Kidney (tissue), 14 donors: ENCODE measurements around the gene LCK. TPM values are rescaled to one million over a fixed set of nuclear protein-coding genes. Genes with fewer than 3 reads are reported as not detected.
A peak's percentile ranks its signal among the peaks of the same experiment; 100 is the strongest.
"Not testable (repeated sequence)": the region's sequence is repeated elsewhere in the genome, so short reads cannot be mapped to it uniquely, and the experiment has no call there.

Experiments
- DNase-seq, 5 donors: peaks; one replicate each; pipeline ENCODE4 v3.0.0-alpha.2; 2013 to 2020
- FAIRE-seq: peaks from 2 replicates; lab custom pipeline; 2012; peaks lifted over from hg19 to GRCh38; lab: Jason Lieb, UNC
- H3K27ac ChIP-seq, 2 donors: one replicate each; pipeline ENCODE4 v1.7.0; 2013; ENCODE audit warnings: low read depth in 2 of 2, low read length in 2 of 2, inconsistent platforms in 1 of 2
- H3K27me3 ChIP-seq: one replicate; pipeline ENCODE4 v1.7.1; 2013; ENCODE audit warnings: low read length, inconsistent platforms; ENCODE audit not compliant: control insufficient read depth, insufficient read depth
- H3K36me3 ChIP-seq, 3 donors: one replicate each; pipeline versions ENCODE4 v1.7.0 to v1.7.1; 2013; ENCODE audit warnings: low read length in 3 of 3, control low read depth in 1 of 3, inconsistent platforms in 1 of 3; ENCODE audit not compliant: insufficient read depth in 3 of 3, control insufficient read depth in 2 of 3
- H3K4me1 ChIP-seq, 3 donors: one replicate each; pipeline versions ENCODE4 v1.7.0 to v1.7.1; 2013; ENCODE audit warnings: low read length in 3 of 3, inconsistent platforms in 1 of 3, low read depth in 1 of 3; ENCODE audit not compliant: control insufficient read depth in 2 of 3, insufficient read depth in 2 of 3
- H3K4me3 ChIP-seq, 3 donors: one replicate each; pipeline versions ENCODE4 v1.7.0 to v1.8.1; 2013; ENCODE audit warnings: low read length in 3 of 3, control low read depth in 1 of 3, inconsistent platforms in 1 of 3
- H3K9ac ChIP-seq, 3 donors: one replicate each; pipeline versions ENCODE4 v1.7.0 to v1.7.1; 2013; ENCODE audit warnings: low read length in 3 of 3, control low read depth in 1 of 3, inconsistent platforms in 1 of 3
- H3K9me3 ChIP-seq, 3 donors: one replicate each; pipeline versions ENCODE4 v1.7.0 to v1.7.1; 2013; ENCODE audit warnings: low read length in 3 of 3, control low read depth in 1 of 3, inconsistent platforms in 1 of 3; ENCODE audit not compliant: control insufficient read depth in 2 of 3, insufficient read depth in 1 of 3
- intact Hi-C: fragments of 100-400 bp; cut with DNase I; formaldehyde crosslinking; loops from one replicate; pipeline ENCODE4 v1.11.1; 2022
- polyA plus RNA-seq: library from polyadenylated mRNA; stranded (reverse); fragments of 350-450 nt; fragmentation: Illumina TruSeq; extraction: RNeasy Lipid Tissue Mini Kit (QIAGEN cat#74804); gene quantifications from one replicate; pipeline ENCODE4 v1.2.3, GENCODE V29; 2014; ENCODE audit warnings: low read depth, low replicate concordance; ENCODE audit not compliant: insufficient read depth
- total RNA-seq: library from RNA; stranded (reverse); fragmentation: NEBNext Ultra II Directional; extraction: Animal tissue kit (Norgen Biotek cat#: 25700); gene quantifications from one replicate; pipeline ENCODE4 v1.2.1, GENCODE V29; 2021
- TF ChIP-seq, protein P1 (sequence below): IDR thresholded peaks from 3 replicates; pipeline ENCODE4 v1.5.1; 2012; ENCODE audit warnings: mild to moderate bottlenecking, moderate library complexity, borderline replicate concordance; ENCODE audit not compliant: insufficient read depth; ENCODE audit errors: extremely low read depth
- donor health status: control.
- donor health status: control.
- donor health status: control.
- donor health status: control.
- donor health status: control.
- donor health status: DM: yes; HTN: yes; CAD: no.
- donor health status: Normal renal cell carcinoma (clear cell type).

The LCK gene
- total and polyA plus RNA-seq, 2 donors from 2014 or later: 0.99 to 10.3 TPM

GRCh38 chr1:32291708-32292538 lies 40.9 kb downstream of the LCK start, which contains the start of gene HDAC1:
Gene HDAC1, plus strand, starts transcription at chr1:32292083. Its CDS starts 87 bp downstream, at chr1:32292170.
- FAIRE-seq (no peak), DNase-seq (peak; percentile 97 to 99 (median 98))
- intact Hi-C loops: no loop called here
- H3K36me3 ChIP-seq: no peaks in the 10 kb centered on the region
- H3K4me1 ChIP-seq: peaks cover 0 to 2% (median 0%) of the 10 kb centered on the region in 3 donors
- no peaks in the 10 kb centered on the region for H3K27me3 ChIP-seq
- TF ChIP-seq, protein P1, sequence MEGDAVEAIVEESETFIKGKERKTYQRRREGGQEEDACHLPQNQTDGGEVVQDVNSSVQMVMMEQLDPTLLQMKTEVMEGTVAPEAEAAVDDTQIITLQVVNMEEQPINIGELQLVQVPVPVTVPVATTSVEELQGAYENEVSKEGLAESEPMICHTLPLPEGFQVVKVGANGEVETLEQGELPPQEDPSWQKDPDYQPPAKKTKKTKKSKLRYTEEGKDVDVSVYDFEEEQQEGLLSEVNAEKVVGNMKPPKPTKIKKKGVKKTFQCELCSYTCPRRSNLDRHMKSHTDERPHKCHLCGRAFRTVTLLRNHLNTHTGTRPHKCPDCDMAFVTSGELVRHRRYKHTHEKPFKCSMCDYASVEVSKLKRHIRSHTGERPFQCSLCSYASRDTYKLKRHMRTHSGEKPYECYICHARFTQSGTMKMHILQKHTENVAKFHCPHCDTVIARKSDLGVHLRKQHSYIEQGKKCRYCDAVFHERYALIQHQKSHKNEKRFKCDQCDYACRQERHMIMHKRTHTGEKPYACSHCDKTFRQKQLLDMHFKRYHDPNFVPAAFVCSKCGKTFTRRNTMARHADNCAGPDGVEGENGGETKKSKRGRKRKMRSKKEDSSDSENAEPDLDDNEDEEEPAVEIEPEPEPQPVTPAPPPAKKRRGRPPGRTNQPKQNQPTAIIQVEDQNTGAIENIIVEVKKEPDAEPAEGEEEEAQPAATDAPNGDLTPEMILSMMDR: no peak
- no peaks in the 10 kb centered on the region for H3K9me3 ChIP-seq
- H3K4me3 ChIP-seq: peak within 1 kb of the TSS; percentile 83 to 97 (median 84)
- H3K9ac ChIP-seq: peak within 1 kb of the TSS; percentile 70 to 92 (median 88)
- peak within 1 kb of the TSS; percentile 84 to 89 for H3K27ac ChIP-seq

- FAIRE-seq, DNase-seq, H3K9ac ChIP-seq, H3K4me3 ChIP-seq, intact Hi-C loops, H3K9me3 ChIP-seq, H3K4me1 ChIP-seq, H3K27ac ChIP-seq, H3K36me3 ChIP-seq, H3K27me3 ChIP-seq: not testable (repeated sequence)
Observed at GRCh38 chr1:32298211-32298610, 47.1 kb downstream of the LCK start.

- TF ChIP-seq, protein P1: no peak
- H3K4me1 ChIP-seq: no peaks in the 10 kb centered on the region
- H3K9me3 ChIP-seq: no peaks in the 10 kb centered on the region
- no peak overlapping the region for H3K4me3 ChIP-seq
- no peak for FAIRE-seq
- no peak overlapping the region for H3K9ac ChIP-seq
- peaks cover 2 to 10% (median 6%) of the 10 kb centered on the region in 3 donors for H3K36me3 ChIP-seq
- H3K27me3 ChIP-seq: no peaks in the 10 kb centered on the region
- H3K27ac ChIP-seq: no peak overlapping the region
- no peak for DNase-seq
- intact Hi-C loops: no loop called here
Observed at GRCh38 chr1:32299327-32299726, 48.3 kb downstream of the LCK start.

DNA sequence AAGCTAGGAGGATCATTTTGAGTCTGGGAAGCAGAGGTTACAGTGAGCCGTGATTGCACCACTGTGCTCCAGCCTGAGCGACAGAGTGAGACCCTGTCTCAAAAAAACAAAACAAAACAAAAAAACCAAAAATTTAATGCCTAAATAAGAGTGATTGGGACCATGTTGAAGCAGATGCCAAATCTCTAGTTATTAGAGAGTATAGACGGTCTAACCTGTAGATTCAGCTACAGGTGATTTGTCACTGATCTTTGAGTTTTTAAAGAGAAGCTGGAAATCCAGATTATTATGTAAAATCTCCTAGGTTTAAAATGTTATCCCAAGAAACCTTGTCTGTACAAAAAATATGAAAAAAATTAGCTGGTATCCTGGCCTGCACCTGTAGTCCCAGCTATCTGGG lies 52.3 kb downstream of the LCK start:
- TF ChIP-seq, protein P1: no peak
- no peaks in the 10 kb centered on the region for H3K4me1 ChIP-seq
- H3K4me3 ChIP-seq: no peak overlapping the region
- H3K27me3 ChIP-seq: no peaks in the 10 kb centered on the region
- no peaks in the 10 kb centered on the region for H3K9me3 ChIP-seq
- H3K27ac ChIP-seq: no peak overlapping the region
- peaks cover 5 to 15% (median 9%) of the 10 kb centered on the region in 3 donors for H3K36me3 ChIP-seq
- DNase-seq (no peak), FAIRE-seq (no peak)
- H3K9ac ChIP-seq: no peak overlapping the region
- intact Hi-C loops: no loop called here
